ENCODE measurements around the gene SLX4IP. TPM values are rescaled to one million over a fixed set of nuclear protein-coding genes. Genes with fewer than 3 reads are reported as not detected.

The SLX4IP gene
- total RNA-seq, 1 experiment from 2014 or later, result 11.1 TPM

GRCh38 chr20:10549511-10549910 lies 114.4 kb downstream of the SLX4IP start:
- Histone ChIP-seq H4K20me1 (ENCODE audit: insufficient read depth) (peaks cover 3% of the 10 kb centered on the region; the same call in 1 of the 2 replicates), H3K9me2 (ENCODE audit: insufficient read depth) (no peaks in the 10 kb centered on the region), H3K36me3 (ENCODE audit: control insufficient read depth in 1 of 2, insufficient read depth in 2 of 2, low read length in 2 of 2) (no peaks in the 10 kb centered on the region), H3K4me3 (replicated peaks in 1 of 2; ENCODE audit: low read depth in 1 of 2, low read length in 2 of 2) (no peak overlapping the region), H3K27ac (ENCODE audit: low read depth, low read length) (no peak overlapping the region), H3K4me1 (ENCODE audit: control insufficient read depth in 1 of 2, insufficient read depth in 2 of 2, low read length in 2 of 2) (peaks cover 55 to 61% of the 10 kb centered on the region in 2 experiments), H3K4me2 (ENCODE audit: low read length) (no peak overlapping the region), H2AFZ (ENCODE audit: low read depth, low read length, poor library complexity, severe bottlenecking) (no peak overlapping the region), H3K79me2 (ENCODE audit: insufficient read depth, low read length) (no peaks in the 10 kb centered on the region), H3K9me3 (ENCODE audit: control insufficient read depth in 1 of 2, insufficient read depth in 1 of 2, low read depth in 1 of 2, low read length in 2 of 2) (no peaks in the 10 kb centered on the region), H3K27me3 (ENCODE audit: insufficient read depth, low read length) (no peaks in the 10 kb centered on the region), H3K9ac (ENCODE audit: low read length) (no peak overlapping the region)
- RAD21 ChIA-PET (ENCODE audit: low non-redundant PET in 1 of 2, low total read pairs in 2 of 2, uncharacterized antibody in 2 of 2, unreplicated experiment in 2 of 2), result no interaction called here
- no peak for TF ChIP-seq SRF (IDR thresholded peaks at IDR 0.05; ENCODE audit: low read depth)
- TF ChIP-seq ELF1 (IDR thresholded peaks at IDR 0.05; ENCODE audit: borderline replicate concordance, low read depth), result no peak
- TF ChIP-seq CTCF (IDR thresholded peaks at IDR 0.05 in 2 of 3, conservative IDR thresholded peaks at IDR 0.05 in 1 of 3; ENCODE audit: borderline replicate concordance in 1 of 3, insufficient read depth in 1 of 3, low read depth in 2 of 3, low read length in 2 of 3), result no peak
- no peak for TF ChIP-seq EZH2 (IDR thresholded peaks at IDR 0.05)
- TF ChIP-seq, protein P1, sequence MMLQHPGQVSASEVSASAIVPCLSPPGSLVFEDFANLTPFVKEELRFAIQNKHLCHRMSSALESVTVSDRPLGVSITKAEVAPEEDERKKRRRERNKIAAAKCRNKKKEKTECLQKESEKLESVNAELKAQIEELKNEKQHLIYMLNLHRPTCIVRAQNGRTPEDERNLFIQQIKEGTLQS (IDR thresholded peaks at IDR 0.05), result no peak
- no peak for TF ChIP-seq FOSL1 (IDR thresholded peaks at IDR 0.05; ENCODE audit: low read depth)
- TF ChIP-seq YY1 (IDR thresholded peaks at IDR 0.05; ENCODE audit: extremely low read depth, insufficient replicate concordance, low read depth, low read length), result no peak
- no peak for TF ChIP-seq CEBPB (IDR thresholded peaks at IDR 0.05; ENCODE audit: low read depth)
- no peak for TF ChIP-seq MAX (IDR thresholded peaks at IDR 0.05)
- no peak for TF ChIP-seq POLR2AphosphoS5 (IDR thresholded peaks at IDR 0.05; ENCODE audit: low read depth, low read length)
- no peak for TF ChIP-seq CBX3 (IDR thresholded peaks at IDR 0.05; ENCODE audit: low read depth)
- TF ChIP-seq JUND (IDR thresholded peaks at IDR 0.05), result no peak
- no peak for TF ChIP-seq REST (IDR thresholded peaks at IDR 0.05; ENCODE audit: low read depth)
- CTCF ChIA-PET, result no interaction called here
- no TSS peak for BruUV-seq (replicated peaks)
- POLR2A ChIA-PET, result no interaction called here
- intact Hi-C loops (cut with micrococcal nuclease), result no loop called here
- ATAC-seq (no peak), DNase-seq (ENCODE audit: low read depth, low spot score) (no peak)

Measured in HCT116 (cell line).